Panc1 (cell line): ENCODE data around the gene MRPL20.

Experiments
- CTCF ChIP-seq: fragments of 450-650 bp; IDR thresholded peaks from 2 replicates; pipeline ENCODE4 v1.5.1; 2017; ENCODE audit warnings: mild to moderate bottlenecking
- POLR2AphosphoS5 ChIP-seq: IDR thresholded peaks from 2 replicates; pipeline ENCODE4 v1.6.1; 2012; ENCODE audit warnings: mild to moderate bottlenecking, low read depth, low read length, moderate library complexity

- TF ChIP-seq POLR2AphosphoS5: no peak; the same call in none of the 2 replicates
- peak; percentile 36; the same call in 1 of the 2 replicates for TF ChIP-seq CTCF
Measured at GRCh38 chr1:1430114-1430982, 23.3 kb upstream of the MRPL20 start.
